ENCODE data around the gene ARHGAP26. TPM values are rescaled to one million over a fixed set of nuclear protein-coding genes. Genes with fewer than 3 reads are reported as not detected.

ARHGAP26 gene
- total RNA-seq, 1 experiment from 2014 or later: 79.8 TPM

DNA sequence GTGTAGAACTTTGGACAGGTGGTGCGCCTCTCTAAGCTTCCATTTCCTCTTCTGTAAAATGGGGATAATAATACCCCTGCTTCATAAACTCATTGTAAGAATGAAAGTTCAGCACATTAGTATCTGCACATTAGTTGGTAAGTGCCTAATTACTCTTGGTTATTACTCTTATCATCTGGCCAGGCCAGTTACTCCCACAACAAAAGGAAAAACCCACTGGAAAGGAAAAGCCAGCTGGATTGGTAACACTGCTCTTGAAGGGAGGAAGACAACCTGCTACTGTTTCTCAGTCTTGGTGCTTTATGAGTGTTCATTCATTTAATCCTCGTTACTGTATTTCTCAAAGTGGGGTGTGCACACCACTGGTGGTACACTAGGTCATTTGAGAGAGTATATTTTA is 251.4 kb downstream of the ARHGAP26 start:
- no peaks in the 10 kb centered on the region for H3K4me1 ChIP-seq
- TF ChIP-seq, protein P1, sequence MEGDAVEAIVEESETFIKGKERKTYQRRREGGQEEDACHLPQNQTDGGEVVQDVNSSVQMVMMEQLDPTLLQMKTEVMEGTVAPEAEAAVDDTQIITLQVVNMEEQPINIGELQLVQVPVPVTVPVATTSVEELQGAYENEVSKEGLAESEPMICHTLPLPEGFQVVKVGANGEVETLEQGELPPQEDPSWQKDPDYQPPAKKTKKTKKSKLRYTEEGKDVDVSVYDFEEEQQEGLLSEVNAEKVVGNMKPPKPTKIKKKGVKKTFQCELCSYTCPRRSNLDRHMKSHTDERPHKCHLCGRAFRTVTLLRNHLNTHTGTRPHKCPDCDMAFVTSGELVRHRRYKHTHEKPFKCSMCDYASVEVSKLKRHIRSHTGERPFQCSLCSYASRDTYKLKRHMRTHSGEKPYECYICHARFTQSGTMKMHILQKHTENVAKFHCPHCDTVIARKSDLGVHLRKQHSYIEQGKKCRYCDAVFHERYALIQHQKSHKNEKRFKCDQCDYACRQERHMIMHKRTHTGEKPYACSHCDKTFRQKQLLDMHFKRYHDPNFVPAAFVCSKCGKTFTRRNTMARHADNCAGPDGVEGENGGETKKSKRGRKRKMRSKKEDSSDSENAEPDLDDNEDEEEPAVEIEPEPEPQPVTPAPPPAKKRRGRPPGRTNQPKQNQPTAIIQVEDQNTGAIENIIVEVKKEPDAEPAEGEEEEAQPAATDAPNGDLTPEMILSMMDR (IDR thresholded peaks at IDR 0.05; ENCODE audit: insufficient read depth in 1 of 2, low read depth in 1 of 2, low read length in 1 of 2, severe bottlenecking in 1 of 2, unreplicated experiment in 1 of 2): no peak
- no peak overlapping the region for H3K4me3 ChIP-seq (ENCODE audit: low read depth, low read length)
- no peaks in the 10 kb centered on the region for H3K9me3 ChIP-seq
- ChIA-PET CTCF (no interaction called here), POLR2A (no interaction called here)
- no peaks in the 10 kb centered on the region for H3K27me3 ChIP-seq (replicated peaks; ENCODE audit: control insufficient read depth, insufficient read depth, low read length)
- intact Hi-C loops (cut with micrococcal nuclease; ENCODE audit: unreplicated experiment): no loop called here
- peaks cover 39% of the 10 kb centered on the region for H3K36me3 Mint-ChIP-seq (ENCODE audit: insufficient read depth, unreplicated experiment)
- no TSS peak for BruUV-seq (replicated peaks)
- H3K27ac Mint-ChIP-seq (ENCODE audit: unreplicated experiment): no peak overlapping the region
- no peak overlapping the region for H3K4me3 Mint-ChIP-seq (ENCODE audit: unreplicated experiment)
- no peaks in the 10 kb centered on the region for H3K27me3 Mint-ChIP-seq (ENCODE audit: insufficient read depth, unreplicated experiment)
- no peaks in the 10 kb centered on the region for H3K9me3 Mint-ChIP-seq (ENCODE audit: unreplicated experiment)
- DNase-seq: no peak
- H3K4me1 Mint-ChIP-seq (ENCODE audit: low read depth, unreplicated experiment): peaks cover 7% of the 10 kb centered on the region
- H3K36me3 ChIP-seq (ENCODE audit: control insufficient read depth, insufficient read depth, low read length): no peaks in the 10 kb centered on the region; the same call in 1 of the 2 replicates

DNA sequence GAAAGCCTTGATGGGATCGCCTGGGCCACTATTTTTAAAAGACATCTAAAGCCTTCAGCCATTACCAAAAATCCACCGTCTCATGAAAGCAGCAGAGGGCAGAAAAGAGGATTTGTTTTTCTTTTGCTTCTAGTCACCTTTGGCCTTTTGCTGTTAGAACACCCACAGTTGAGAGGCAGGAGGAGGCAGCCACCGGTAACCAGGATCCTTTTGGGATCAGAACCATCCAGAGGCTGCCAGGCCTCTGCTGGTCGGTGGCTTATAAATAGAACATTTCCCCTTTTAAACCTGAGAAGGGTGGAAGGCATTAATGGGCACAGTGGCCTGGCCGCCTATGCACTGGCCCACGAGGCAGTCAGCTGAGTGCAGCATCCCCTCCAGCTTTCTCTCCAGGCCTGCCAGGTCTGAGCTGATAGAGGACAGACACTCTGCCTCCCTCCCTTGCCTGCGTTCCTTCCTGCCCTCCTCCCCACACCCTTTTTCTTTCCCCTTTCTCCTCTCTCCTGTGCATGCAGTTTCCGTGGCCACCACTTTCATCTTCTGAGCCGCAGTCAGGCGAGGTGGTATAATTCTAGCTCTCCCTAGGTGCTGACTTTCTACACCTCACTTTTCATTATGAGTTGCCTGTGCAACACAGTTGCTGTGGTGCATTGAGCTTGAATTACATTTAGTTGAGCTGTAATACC is 253.4 kb downstream of the ARHGAP26 start:
- DNase-seq: no peak
- intact Hi-C loops (cut with micrococcal nuclease; ENCODE audit: unreplicated experiment): no loop called here
- Mint-ChIP-seq H3K27me3 (ENCODE audit: insufficient read depth, unreplicated experiment) (no peaks in the 10 kb centered on the region), H3K36me3 (ENCODE audit: insufficient read depth, unreplicated experiment) (peaks cover 24% of the 10 kb centered on the region), H3K27ac (ENCODE audit: unreplicated experiment) (no peak overlapping the region), H3K4me3 (ENCODE audit: unreplicated experiment) (no peak overlapping the region), H3K9me3 (ENCODE audit: unreplicated experiment) (no peaks in the 10 kb centered on the region), H3K4me1 (ENCODE audit: low read depth, unreplicated experiment) (peaks cover 7% of the 10 kb centered on the region)
- TF ChIP-seq, protein P1 (IDR thresholded peaks at IDR 0.05; ENCODE audit: insufficient read depth in 1 of 2, low read depth in 1 of 2, low read length in 1 of 2, severe bottlenecking in 1 of 2, unreplicated experiment in 1 of 2): no peak
- H3K27me3 ChIP-seq (replicated peaks; ENCODE audit: control insufficient read depth, insufficient read depth, low read length): no peaks in the 10 kb centered on the region
- CTCF ChIA-PET: no interaction called here
- no peak overlapping the region for H3K4me3 ChIP-seq (ENCODE audit: low read depth, low read length)
- POLR2A ChIA-PET: no interaction called here
- no peaks in the 10 kb centered on the region for H3K9me3 ChIP-seq
- no TSS peak for BruUV-seq (replicated peaks)
- H3K36me3 ChIP-seq (ENCODE audit: control insufficient read depth, insufficient read depth, low read length): no peaks in the 10 kb centered on the region; the same call in 1 of the 2 replicates
- no peaks in the 10 kb centered on the region for H3K4me1 ChIP-seq

DNA sequence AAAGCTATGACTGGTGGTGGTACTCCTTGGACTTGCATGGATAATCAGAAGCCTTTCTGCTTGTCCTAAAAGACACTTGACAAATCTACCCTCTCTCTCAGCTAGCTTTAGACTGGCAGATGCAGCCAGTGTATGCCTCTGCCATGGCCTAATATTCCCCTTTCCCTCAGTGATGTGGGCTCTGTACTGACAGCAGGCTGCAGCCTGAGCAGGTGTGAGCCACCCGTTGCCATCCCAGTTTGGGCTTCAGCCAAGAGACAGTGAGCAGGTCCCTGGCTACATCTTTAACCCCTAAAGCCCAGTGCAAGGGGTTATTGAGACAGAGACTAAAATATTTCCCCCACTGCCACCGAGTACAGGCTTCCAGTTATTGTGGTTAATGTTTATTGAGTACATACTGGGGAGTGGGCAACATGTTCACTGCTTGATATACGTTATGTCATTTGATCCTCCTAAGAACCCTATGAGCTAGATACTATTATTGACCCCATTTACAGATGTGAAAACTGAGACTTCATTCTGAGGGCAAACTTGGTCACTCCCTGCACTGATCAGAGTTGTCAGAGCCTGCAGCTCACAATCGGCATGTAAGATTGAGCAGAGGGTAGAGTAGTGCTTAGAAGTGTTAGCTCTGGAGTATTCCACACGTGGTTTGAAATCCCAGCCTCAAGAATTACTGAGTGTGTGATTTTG is 254.2 kb downstream of the ARHGAP26 start:
- H3K9me3 ChIP-seq: no peaks in the 10 kb centered on the region
- no peaks in the 10 kb centered on the region for H3K9me3 Mint-ChIP-seq (ENCODE audit: unreplicated experiment)
- no TSS peak for BruUV-seq (replicated peaks)
- H3K27me3 Mint-ChIP-seq (ENCODE audit: insufficient read depth, unreplicated experiment): no peaks in the 10 kb centered on the region
- TF ChIP-seq, protein P1 (IDR thresholded peaks at IDR 0.05; ENCODE audit: insufficient read depth in 1 of 2, low read depth in 1 of 2, low read length in 1 of 2, severe bottlenecking in 1 of 2, unreplicated experiment in 1 of 2): no peak
- H3K27me3 ChIP-seq (replicated peaks; ENCODE audit: control insufficient read depth, insufficient read depth, low read length): no peaks in the 10 kb centered on the region
- peaks cover 22% of the 10 kb centered on the region for H3K36me3 Mint-ChIP-seq (ENCODE audit: insufficient read depth, unreplicated experiment)
- POLR2A ChIA-PET: no interaction called here
- CTCF ChIA-PET: no interaction called here
- DNase-seq: no peak
- H3K4me3 Mint-ChIP-seq (ENCODE audit: unreplicated experiment): no peak overlapping the region
- H3K36me3 ChIP-seq (ENCODE audit: control insufficient read depth, insufficient read depth, low read length): peaks cover 2% of the 10 kb centered on the region; the same call in 1 of the 2 replicates
- peaks cover 7% of the 10 kb centered on the region for H3K4me1 Mint-ChIP-seq (ENCODE audit: low read depth, unreplicated experiment)
- no peak overlapping the region for H3K4me3 ChIP-seq (ENCODE audit: low read depth, low read length)
- intact Hi-C loops (cut with micrococcal nuclease; ENCODE audit: unreplicated experiment): no loop called here
- H3K4me1 ChIP-seq: no peaks in the 10 kb centered on the region
- no peak overlapping the region for H3K27ac Mint-ChIP-seq (ENCODE audit: unreplicated experiment)
